ENCODE results near the gene PRR9.

DNA sequence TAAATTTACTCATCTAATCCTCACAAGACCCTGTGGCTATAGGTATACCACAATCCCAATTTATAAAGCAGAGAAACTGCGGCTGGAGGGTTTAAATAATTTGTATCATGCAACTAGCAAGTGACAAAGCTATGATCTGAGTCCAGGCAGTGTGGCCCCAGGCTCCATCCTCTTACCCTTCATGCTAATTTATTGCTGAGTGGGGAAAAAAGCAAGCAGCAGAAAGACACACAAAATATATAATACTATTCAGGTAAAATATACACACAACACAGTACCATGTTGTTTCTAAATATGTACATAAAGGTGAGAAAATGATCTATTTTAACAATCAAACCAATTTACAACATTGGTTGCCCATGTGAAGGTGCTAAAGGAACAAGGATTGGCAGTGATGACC is 24.8 kb downstream of the PRR9 start:
- TF ChIP-seq POLR2A (IDR thresholded peaks at IDR 0.05; ENCODE audit: low read length) (no peak), GATA1 (IDR thresholded peaks at IDR 0.05; ENCODE audit: low read depth, low read length) (no peak)

Measured in erythroblast (primary cell).